Epithelial cell of proximal tubule (primary cell): ENCODE measurements around the gene TAGLN3. TPM values are rescaled to one million over a fixed set of nuclear protein-coding genes. Genes with fewer than 3 reads are reported as not detected.

Source experiments
- DNase-seq: peaks from one replicate; pipeline ENCODE4 v3.0.0-alpha.2; 2011; ENCODE audit warnings: low read depth
- H3K4me3 ChIP-seq: 2 replicates; pipeline ENCODE4 v1.5.1; 2011; ENCODE audit warnings: low read depth, mild to moderate bottlenecking, low read length
- CTCF ChIP-seq: conservative IDR thresholded peaks from 2 replicates; pipeline ENCODE4 v1.5.1; 2012; ENCODE audit warnings: low read depth, mild to moderate bottlenecking, low read length
- total RNA-seq: library from RNA; depleted of rRNA; stranded (reverse); fragments of >200 nt; gene quantifications from 2 replicates; pipeline ENCODE4 v1.2.3, GENCODE V29; 2015

The TAGLN3 gene
- total RNA-seq, 1 donor from 2014 or later, result 10.0 TPM

- TF ChIP-seq CTCF, result no peak
- H3K4me3 ChIP-seq, result no peak overlapping the region
- no peak for DNase-seq
These were observed 57.8 kb downstream of the TAGLN3 start for GRCh38 chr3:112056451-112056929.

GRCh38 chr3:112059497-112059896 is 60.8 kb downstream of the TAGLN3 start:
- H3K4me3 ChIP-seq, result no peak overlapping the region
- no peak for DNase-seq
- no peak for TF ChIP-seq CTCF

- no peak for TF ChIP-seq CTCF
- DNase-seq, result no peak
These were observed 62.4 kb downstream of the TAGLN3 start for GRCh38 chr3:112061152-112061551.

More at GRCh38 chr3:112061152-112061551, 62.4 kb downstream of the TAGLN3 start:
- no peak overlapping the region for H3K4me3 ChIP-seq

Other genes starting within 250 kb of the TAGLN3 start
- 36.9 and 37.5 TPM in 2 replicates for gene PHLDB2, start 139.7 kb upstream of the TAGLN3 start, total RNA-seq
- 18.2 and 27.7 TPM in 2 replicates for gene ABHD10, start 19.9 kb upstream of the TAGLN3 start, total RNA-seq
- gene TMPRSS7, start 35.8 kb downstream of the TAGLN3 start, total RNA-seq, result not detected in 2 replicates
- gene C3orf52, start 87.5 kb downstream of the TAGLN3 start, total RNA-seq, result 33.6 and 55.1 TPM in 2 replicates
- gene GCSAM, start 134.3 kb downstream of the TAGLN3 start, total RNA-seq, result not detected in 2 replicates